RKO (cell line): ENCODE results near the gene NCOA7.
"Not testable (repeated sequence)": the region's sequence is repeated elsewhere in the genome, so short reads cannot be mapped to it uniquely, and the experiment has no call there.

Source experiments
- DNase-seq: peaks from one replicate; pipeline ENCODE4 v3.0.0-alpha.2; 2016; ENCODE audit warnings: low spot score

The NCOA7 gene

GRCh38 chr6:125869427-125869826, 78.7 kb downstream of the NCOA7 start:
- no peak for DNase-seq

GRCh38 chr6:125871365-125871764, 80.6 kb downstream of the NCOA7 start:
- no peak for DNase-seq

- DNase-seq = no peak
Observed at GRCh38 chr6:125872259-125872921, 81.6 kb downstream of the NCOA7 start.

- no peak for DNase-seq
Observed at GRCh38 chr6:125882243-125882642, 91.5 kb downstream of the NCOA7 start.

GRCh38 chr6:125884634-125885371, 94.0 kb downstream of the NCOA7 start:
- DNase-seq = no peak

- no peak for DNase-seq
Observed at GRCh38 chr6:125886021-125886420, 95.3 kb downstream of the NCOA7 start.

- no peak for DNase-seq
Observed at GRCh38 chr6:125886914-125887313, 96.2 kb downstream of the NCOA7 start.

GRCh38 chr6:125887372-125887771, 96.6 kb downstream of the NCOA7 start:
- DNase-seq = no peak

- peak; percentile 18 for DNase-seq
Observed at GRCh38 chr6:125888989-125889656, 98.4 kb downstream of the NCOA7 start.

GRCh38 chr6:125899726-125900182, 109.0 kb downstream of the NCOA7 start:
- no peak for DNase-seq

GRCh38 chr6:125904871-125905270, 114.1 kb downstream of the NCOA7 start:
- peak; percentile 19 for DNase-seq

- no peak for DNase-seq
Observed at GRCh38 chr6:125906158-125906998, 115.6 kb downstream of the NCOA7 start.

GRCh38 chr6:125910527-125910926, 119.8 kb downstream of the NCOA7 start:
- DNase-seq = no peak

- DNase-seq = not testable (repeated sequence)
Observed at GRCh38 chr6:125911051-125911451, 120.3 kb downstream of the NCOA7 start.

- not testable (repeated sequence) for DNase-seq
Observed at GRCh38 chr6:125912430-125912829, 121.7 kb downstream of the NCOA7 start.

GRCh38 chr6:125913145-125913544, 122.4 kb downstream of the NCOA7 start:
- no peak for DNase-seq

- DNase-seq = peak; percentile 70
Observed at GRCh38 chr6:125913864-125914351, 123.1 kb downstream of the NCOA7 start.

- no peak for DNase-seq
Observed at GRCh38 chr6:125918230-125918629, 127.5 kb downstream of the NCOA7 start.

- no peak for DNase-seq
Observed at GRCh38 chr6:125918681-125919566, 128.2 kb downstream of the NCOA7 start.

GRCh38 chr6:125919618-125920017, 128.9 kb downstream of the NCOA7 start:
- DNase-seq = no peak

GRCh38 chr6:125922322-125922860, 131.6 kb downstream of the NCOA7 start:
- DNase-seq = no peak
